ENCODE results near the gene DGKQ.

The DGKQ gene

GRCh38 chr4:967113-968104 lies 6.0 kb downstream of the DGKQ start:
- H3K27me3 ChIP-seq (ENCODE audit: insufficient read depth, low read length), result peaks cover 50% of the 10 kb centered on the region
- no peak overlapping the region for H3K27ac ChIP-seq (ENCODE audit: low read depth, low read length)
- H3K9me3 ChIP-seq (ENCODE audit: insufficient read depth, low read depth, low read length), result no peaks in the 10 kb centered on the region
- WGBS, result 45% methylated on average over 75 of the region's 76 CpGs
- H3K9ac ChIP-seq (ENCODE audit: low read depth, low read length), result peak overlapping the region; percentile 40; the same call in 1 of the 2 replicates
- peak overlapping the region; percentile 48 for H3K4me3 ChIP-seq (ENCODE audit: low read length)
- H3K36me3 ChIP-seq (ENCODE audit: insufficient read depth, low read length), result no peaks in the 10 kb centered on the region
- no peaks in the 10 kb centered on the region for H3K4me1 ChIP-seq (ENCODE audit: insufficient read depth, low read length)

GRCh38 chr4:966266-967112 lies 6.9 kb downstream of the DGKQ start:
- 90% methylated on average over 48 of the region's 48 CpGs for WGBS
- Histone ChIP-seq H3K36me3 (ENCODE audit: insufficient read depth, low read length) (no peaks in the 10 kb centered on the region), H3K9me3 (ENCODE audit: insufficient read depth, low read depth, low read length) (no peaks in the 10 kb centered on the region), H3K4me3 (ENCODE audit: low read length) (no peak overlapping the region), H3K27ac (ENCODE audit: low read depth, low read length) (no peak overlapping the region), H3K27me3 (ENCODE audit: insufficient read depth, low read length) (peaks cover 40% of the 10 kb centered on the region), H3K4me1 (ENCODE audit: insufficient read depth, low read length) (no peaks in the 10 kb centered on the region), H3K9ac (ENCODE audit: low read depth, low read length) (no peak overlapping the region)

GRCh38 chr4:965766-966134 lies 7.6 kb downstream of the DGKQ start:
- peaks cover 34% of the 10 kb centered on the region for H3K27me3 ChIP-seq (ENCODE audit: insufficient read depth, low read length)
- H3K27ac ChIP-seq (ENCODE audit: low read depth, low read length), result no peak overlapping the region
- no peak overlapping the region for H3K9ac ChIP-seq (ENCODE audit: low read depth, low read length)
- no peaks in the 10 kb centered on the region for H3K9me3 ChIP-seq (ENCODE audit: insufficient read depth, low read depth, low read length)
- no peaks in the 10 kb centered on the region for H3K36me3 ChIP-seq (ENCODE audit: insufficient read depth, low read length)
- H3K4me3 ChIP-seq (ENCODE audit: low read length), result no peak overlapping the region
- WGBS, result 92% methylated on average over 21 of the region's 21 CpGs
- no peaks in the 10 kb centered on the region for H3K4me1 ChIP-seq (ENCODE audit: insufficient read depth, low read length)

- peaks cover 28% of the 10 kb centered on the region for H3K27me3 ChIP-seq (ENCODE audit: insufficient read depth, low read length)
- no peaks in the 10 kb centered on the region for H3K9me3 ChIP-seq (ENCODE audit: insufficient read depth, low read depth, low read length)
- H3K27ac ChIP-seq (ENCODE audit: low read depth, low read length), result no peak overlapping the region
- no peak overlapping the region for H3K9ac ChIP-seq (ENCODE audit: low read depth, low read length)
- no peak overlapping the region for H3K4me3 ChIP-seq (ENCODE audit: low read length)
- 91% methylated on average over 26 of the region's 26 CpGs for WGBS
- no peaks in the 10 kb centered on the region for H3K4me1 ChIP-seq (ENCODE audit: insufficient read depth, low read length)
- H3K36me3 ChIP-seq (ENCODE audit: insufficient read depth, low read length), result no peaks in the 10 kb centered on the region
These were observed 8.2 kb downstream of the DGKQ start for GRCh38 chr4:965048-965765.

DNA sequence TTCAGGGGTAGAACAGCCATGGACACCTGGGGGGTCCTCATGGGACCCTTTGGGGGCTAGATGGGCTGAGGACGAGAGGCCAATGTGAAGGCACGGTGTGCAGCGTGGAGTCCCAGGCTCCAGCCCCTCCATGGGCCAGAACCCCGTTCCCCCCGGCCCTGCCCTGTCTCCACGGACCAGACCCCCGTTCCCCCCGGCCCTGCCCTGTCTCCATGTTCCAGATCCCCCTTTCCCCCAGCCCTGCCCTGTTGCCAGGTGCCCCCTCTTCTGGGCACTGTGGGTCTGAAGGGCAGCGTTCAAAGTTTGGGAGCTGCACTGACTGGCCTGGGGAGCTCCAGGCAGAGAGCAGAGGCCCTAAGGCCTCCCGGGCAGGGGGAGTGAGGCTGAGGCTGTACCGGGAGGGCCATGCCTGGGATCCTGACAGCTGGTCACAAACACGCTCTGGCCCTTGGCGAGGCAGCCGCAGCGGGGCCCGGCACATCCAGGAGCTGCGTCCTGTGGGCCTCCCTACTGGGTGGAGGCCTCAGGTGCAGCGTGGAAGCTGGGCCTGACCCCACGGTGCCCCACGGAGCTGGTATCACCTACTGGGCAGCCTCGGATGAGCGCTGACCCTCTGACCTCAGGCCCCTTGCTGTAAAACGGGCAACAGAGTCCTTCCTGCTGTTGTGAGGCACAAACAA lies 8.9 kb downstream of the DGKQ start:
- Histone ChIP-seq H3K9me3 (ENCODE audit: insufficient read depth, low read depth, low read length) (no peaks in the 10 kb centered on the region), H3K9ac (ENCODE audit: low read depth, low read length) (no peak overlapping the region), H3K4me3 (ENCODE audit: low read length) (no peak overlapping the region), H3K4me1 (ENCODE audit: insufficient read depth, low read length) (no peaks in the 10 kb centered on the region), H3K27ac (ENCODE audit: low read depth, low read length) (no peak overlapping the region), H3K36me3 (ENCODE audit: insufficient read depth, low read length) (no peaks in the 10 kb centered on the region), H3K27me3 (ENCODE audit: insufficient read depth, low read length) (peaks cover 25% of the 10 kb centered on the region)
- 94% methylated on average over 23 of the region's 23 CpGs for WGBS

DNA sequence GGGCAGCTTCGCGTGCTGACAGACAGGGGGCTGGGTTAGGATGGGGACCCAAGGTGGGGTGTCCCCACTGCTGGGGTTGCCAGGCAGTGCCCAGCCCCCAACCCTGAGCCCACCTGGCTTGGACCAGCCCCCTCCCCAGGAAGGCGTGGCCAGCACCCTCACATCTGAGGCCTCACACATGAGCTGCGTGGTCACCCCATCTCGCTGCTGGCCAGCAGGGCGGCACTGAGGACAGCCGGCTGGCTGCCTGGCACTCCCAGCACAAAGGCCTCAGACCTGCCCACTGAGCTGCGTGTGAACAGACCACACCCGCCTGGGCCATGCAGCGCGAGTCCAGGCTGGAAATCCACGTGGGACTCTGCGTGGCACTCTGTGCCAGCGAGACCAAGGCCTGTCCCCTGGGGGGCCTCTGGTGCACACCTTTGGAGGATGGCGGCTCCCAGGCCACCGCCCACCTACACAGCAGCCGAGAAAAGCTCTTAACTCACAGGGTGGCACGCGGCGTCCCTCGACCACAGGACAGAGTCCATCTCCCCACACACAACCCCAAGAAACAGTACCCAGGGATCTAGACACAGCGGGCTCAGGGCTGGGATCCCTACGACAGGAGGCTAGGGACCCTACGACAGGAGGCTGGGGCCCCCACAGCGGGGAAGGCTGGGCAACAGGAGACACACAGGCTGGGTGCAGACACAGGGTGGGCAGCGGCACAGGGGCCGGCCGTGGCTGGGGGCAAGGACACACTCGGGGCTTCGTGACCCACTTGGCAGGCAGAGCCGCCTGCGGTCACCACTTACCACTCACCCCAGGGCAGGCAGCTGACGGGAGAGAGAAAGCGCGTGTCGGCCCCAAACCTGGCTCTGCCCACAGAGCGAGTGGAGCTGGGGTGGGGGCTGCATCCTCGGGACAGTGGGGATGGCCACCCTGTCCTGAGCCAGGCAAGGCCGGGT lies 9.8 kb downstream of the DGKQ start:
- H3K9ac ChIP-seq (ENCODE audit: low read depth, low read length), result no peak overlapping the region
- H3K27ac ChIP-seq (ENCODE audit: low read depth, low read length), result no peak overlapping the region
- H3K36me3 ChIP-seq (ENCODE audit: insufficient read depth, low read length), result no peaks in the 10 kb centered on the region
- H3K9me3 ChIP-seq (ENCODE audit: insufficient read depth, low read depth, low read length), result no peaks in the 10 kb centered on the region
- H3K4me1 ChIP-seq (ENCODE audit: insufficient read depth, low read length), result no peaks in the 10 kb centered on the region
- peaks cover 17% of the 10 kb centered on the region for H3K27me3 ChIP-seq (ENCODE audit: insufficient read depth, low read length)
- no peak overlapping the region for H3K4me3 ChIP-seq (ENCODE audit: low read length)
- WGBS, result 95% methylated on average over 39 of the region's 39 CpGs

DNA sequence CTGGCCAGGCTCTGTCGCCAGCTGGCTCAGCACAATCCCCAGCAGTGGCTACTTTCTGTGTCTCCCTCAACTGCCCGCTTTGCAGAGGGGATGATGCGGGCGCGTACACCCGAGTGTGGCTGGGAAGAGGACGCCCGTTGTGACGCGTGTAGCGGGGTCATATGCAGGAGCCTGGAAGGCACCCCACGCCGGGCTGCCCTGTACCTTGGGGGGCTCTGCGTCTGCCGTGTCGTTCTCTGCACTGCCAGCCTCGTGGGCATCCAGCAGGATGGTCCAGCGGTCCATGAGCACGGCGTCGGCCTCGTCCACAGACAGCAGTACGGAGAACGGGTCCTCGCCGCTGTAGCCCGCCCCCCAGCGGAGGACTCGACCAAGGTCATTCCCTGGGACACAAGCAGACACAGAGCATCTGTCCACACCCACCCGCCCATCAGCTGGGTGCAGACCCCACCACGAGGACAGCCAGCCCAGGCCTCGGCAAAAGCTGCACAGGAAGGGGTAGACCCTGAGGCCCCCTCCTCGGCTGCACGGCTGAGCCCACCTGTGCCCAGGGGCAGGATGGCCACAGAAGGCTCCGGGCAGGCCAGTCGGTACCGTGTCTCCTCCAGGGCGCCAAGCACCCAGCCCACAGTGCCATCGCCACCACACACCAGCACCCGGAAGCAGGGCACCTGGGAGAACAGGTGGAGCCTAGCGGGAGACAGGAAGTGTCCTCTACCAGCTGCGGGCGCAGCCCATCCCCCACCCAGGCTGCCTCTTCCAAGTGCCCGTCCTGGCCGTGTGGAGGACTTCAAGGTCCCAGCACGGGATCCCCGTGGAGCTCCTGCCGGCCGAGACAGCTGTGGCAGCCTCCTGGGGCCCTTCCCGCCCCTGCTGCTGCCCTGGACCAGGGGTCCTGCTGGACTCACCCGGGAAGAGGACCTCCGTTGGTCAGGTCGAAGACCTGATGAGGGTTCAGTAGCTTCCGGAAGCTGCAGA lies 10.8 kb downstream of the DGKQ start:
- H3K27me3 ChIP-seq (ENCODE audit: insufficient read depth, low read length), result peaks cover 8% of the 10 kb centered on the region
- 94% methylated on average over 54 of the region's 54 CpGs for WGBS

DNA sequence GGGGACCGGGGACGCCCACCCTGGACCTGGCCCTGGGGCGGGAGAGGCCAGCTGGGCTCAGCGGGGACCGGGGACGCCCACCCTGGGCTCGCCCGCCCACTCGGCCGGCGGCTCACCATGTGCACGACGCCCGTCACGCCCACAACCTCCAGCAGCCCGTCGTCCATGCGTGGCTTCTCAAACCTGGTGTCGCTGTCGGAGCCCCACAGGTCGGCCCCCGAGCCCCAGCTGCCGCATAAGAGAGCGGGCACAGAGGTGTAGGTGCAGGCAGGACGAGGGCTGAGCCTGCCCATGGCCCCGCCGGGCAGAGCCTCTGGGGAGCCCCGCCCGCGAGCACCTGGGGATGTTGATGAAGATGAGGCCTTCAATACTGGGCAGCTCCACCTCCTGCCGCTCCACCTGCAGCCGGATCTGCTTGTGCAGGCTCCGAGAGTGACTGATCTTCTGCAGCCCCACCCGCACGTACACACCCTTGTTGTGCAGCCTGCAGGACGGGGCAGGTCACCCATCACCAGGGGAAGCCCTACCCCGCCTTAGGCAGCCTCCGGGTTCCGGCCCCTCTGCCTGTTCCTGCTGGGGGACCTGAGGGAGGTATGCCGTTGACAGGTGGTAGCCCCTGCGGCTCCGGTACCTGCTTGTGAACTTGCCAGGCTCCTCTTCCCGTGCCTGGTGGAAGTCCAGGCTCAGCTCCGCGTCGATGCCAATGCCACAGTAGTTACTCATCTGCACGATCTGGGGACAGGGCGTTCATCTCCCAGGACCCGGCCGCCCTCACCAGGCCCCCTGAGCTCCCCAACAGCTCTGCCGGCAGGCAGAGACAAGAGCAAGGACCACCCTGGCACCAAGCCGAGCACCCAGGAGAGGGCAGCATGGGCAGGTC lies 11.8 kb downstream of the DGKQ start:
- 95% methylated on average over 52 of the region's 52 CpGs for WGBS
- Histone ChIP-seq H3K9me3 (ENCODE audit: insufficient read depth, low read depth, low read length) (no peaks in the 10 kb centered on the region), H3K4me3 (ENCODE audit: low read length) (no peak overlapping the region), H3K27ac (ENCODE audit: low read depth, low read length) (no peak overlapping the region), H3K4me1 (ENCODE audit: insufficient read depth, low read length) (no peaks in the 10 kb centered on the region), H3K9ac (ENCODE audit: low read depth, low read length) (no peak overlapping the region), H3K36me3 (ENCODE audit: insufficient read depth, low read length) (no peaks in the 10 kb centered on the region), H3K27me3 (ENCODE audit: insufficient read depth, low read length) (no peaks in the 10 kb centered on the region)

More for the DNA sequence above, 10.8 kb downstream of the DGKQ start:
- no peak overlapping the region for H3K27ac ChIP-seq (ENCODE audit: low read depth, low read length)
- no peaks in the 10 kb centered on the region for H3K36me3 ChIP-seq (ENCODE audit: insufficient read depth, low read length)
- no peak overlapping the region for H3K4me3 ChIP-seq (ENCODE audit: low read length)
- H3K9me3 ChIP-seq (ENCODE audit: insufficient read depth, low read depth, low read length), result no peaks in the 10 kb centered on the region
- H3K9ac ChIP-seq (ENCODE audit: low read depth, low read length), result no peak overlapping the region
- no peaks in the 10 kb centered on the region for H3K4me1 ChIP-seq (ENCODE audit: insufficient read depth, low read length)
